Measurements from ENCODE around the gene VWA5B2. TPM values are rescaled to one million over a fixed set of nuclear protein-coding genes. Genes with fewer than 3 reads are reported as not detected.

The VWA5B2 gene
- total and polyA plus RNA-seq, 9 of the 15 experiments (the other 6 are each of a cell fraction or from before 2014, with no cell fraction given) = 0.04 TPM; not detected in 8

- TF ChIP-seq ARID4B (CRISPR knock-in tag; IDR thresholded peaks at IDR 0.05) (no peak), EWSR1 (IDR thresholded peaks at IDR 0.05; ENCODE audit: borderline replicate concordance, low read depth, partially characterized antibody) (no peak), NONO (IDR thresholded peaks at IDR 0.05; ENCODE audit: low read depth in 2 of 2, low read length in 1 of 2) (no peak), CXXC5 (CRISPR knock-in tag; IDR thresholded peaks at IDR 0.05) (peak; percentile 65), NRF1 (conservative IDR thresholded peaks at IDR 0.05 in 1 of 2, IDR thresholded peaks at IDR 0.05 in 1 of 2) (peak; percentile 57 to 64; a peak in 3 of 4 replicates), ZNF24 (IDR thresholded peaks at IDR 0.05) (no peak), CBX5 (IDR thresholded peaks at IDR 0.05; ENCODE audit: borderline replicate concordance, low read depth) (no peak), RCOR1 (IDR thresholded peaks at IDR 0.05; ENCODE audit: borderline replicate concordance in 1 of 2, low read depth in 2 of 2, low read length in 2 of 2) (no peak), SIN3A (IDR thresholded peaks at IDR 0.05; ENCODE audit: borderline replicate concordance in 2 of 2, control insufficient read depth in 1 of 2, low read depth in 2 of 2, low read length in 2 of 2) (peak in 1 of 2 experiments; percentile 93; a peak in 1 of 4 replicates), SAFB (IDR thresholded peaks at IDR 0.05; ENCODE audit: borderline replicate concordance, low read depth, low read length) (no peak), EHMT2 (IDR thresholded peaks at IDR 0.05) (0 out of 2 replicates have a peak, but pooled peaks have one; percentile 6), SMAD4 (CRISPR knock-in tag; conservative IDR thresholded peaks at IDR 0.05) (0 out of 2 replicates have a peak, but pooled peaks have one; percentile 5), KDM5B (IDR thresholded peaks at IDR 0.05; ENCODE audit: insufficient replicate concordance, low read depth, low read length) (peak; percentile 22), TARDBP (IDR thresholded peaks at IDR 0.05) (no peak), ZKSCAN1 (IDR thresholded peaks at IDR 0.05; ENCODE audit: low read depth, low read length) (no peak), FOXO4 (CRISPR knock-in tag; IDR thresholded peaks at IDR 0.05) (no peak), ZNF766 (CRISPR knock-in tag; conservative IDR thresholded peaks at IDR 0.05) (0 out of 2 replicates have a peak, but pooled peaks have one; percentile 50), TFAP4 (CRISPR knock-in tag; IDR thresholded peaks at IDR 0.05; ENCODE audit: borderline replicate concordance) (0 out of 2 replicates have a peak, but pooled peaks have one; percentile 22)
Measured at GRCh38 chr3:184259878-184260723, 30.7 kb downstream of the VWA5B2 start (continued).

All from K562 (cell line).